Peyer's patch (tissue), 4 donors: ENCODE measurements around the gene RETSAT. TPM values are rescaled to one million over a fixed set of nuclear protein-coding genes. Genes with fewer than 3 reads are reported as not detected.

Experiments used
- DNase-seq, 3 donors: peaks; one replicate each; pipeline ENCODE4 v3.0.0-alpha.2; 2017 to 2019
- H3K27ac ChIP-seq, 4 donors: fragments of 200-600 bp; sonication (generic); one replicate each; pipeline ENCODE4 v1.5.1; 2016 to 2019
- H3K27me3 ChIP-seq, 2 donors: fragments of 200-600 bp; sonication (generic); one replicate each; pipeline ENCODE4 v1.5.1; 2019
- H3K36me3 ChIP-seq, 3 donors: fragments of 200-600 bp; sonication (generic); one replicate each; pipeline ENCODE4 v1.5.1; 2016 to 2019
- H3K4me1 ChIP-seq, 4 donors: fragments of 200-600 bp; sonication (generic); one replicate each; pipeline ENCODE4 v1.5.1; 2016 to 2019
- H3K4me3 ChIP-seq, 4 donors: fragments of 200-600 bp; sonication (generic); 1 replicate in 3 of 4; 2 replicates in 1 of 4; pipeline ENCODE4 v1.5.1; 2016 to 2019; ENCODE audit warnings: mild to moderate bottlenecking in 1 of 4
- H3K9me3 ChIP-seq, 4 donors: fragments of 200-600 bp; sonication (generic); one replicate each; pipeline ENCODE4 v1.5.1; 2016 to 2019; ENCODE audit warnings: mild to moderate bottlenecking in 1 of 4
- CTCF ChIP-seq, 6 experiments: fragments of 450-650 bp in 4 of 6; fragments of 200-600 bp in 2 of 6; sonication (generic) in 1 of 6; IDR thresholded peaks; one replicate each; pipeline ENCODE4 v1.5.1; 2017 to 2019; ENCODE audit warnings: antibody characterized with exemption in 6 of 6, mild to moderate bottlenecking in 3 of 6, moderate library complexity in 1 of 6
- POLR2A ChIP-seq, 2 donors: fragments of 450-650 bp; IDR thresholded peaks; one replicate each; pipeline ENCODE4 v1.5.1; 2017; ENCODE audit warnings: antibody characterized with exemption in 2 of 2, mild to moderate bottlenecking in 2 of 2, moderate library complexity in 2 of 2
- total RNA-seq, 4 donors: library from RNA; depleted of rRNA; stranded (reverse); fragments of >200 nt; gene quantifications; one replicate each; pipeline ENCODE4 v1.1.0, GENCODE V29; 2016

The RETSAT gene
- 100 to 1,000 TPM in 3 of 4 donors, 10 to 100 TPM in 1; 47.0 to 719 (median 473) TPM for total RNA-seq

GRCh38 chr2:85354286-85355072, at the start of gene RETSAT, which contains the start of gene ELMOD3:
Gene RETSAT (minus strand): TSS chr2:85354528. CDS start chr2:85354507, 21 bp downstream.
Gene ELMOD3 (plus strand): TSS chr2:85354769. CDS start chr2:85357199, 2,430 bp downstream.
- peak; percentile 96 to 99 (median 98) for DNase-seq
- TF ChIP-seq CTCF (IDR thresholded peaks at IDR 0.05) (peak in 1 of 6 experiments; percentile 33), POLR2A (IDR thresholded peaks at IDR 0.05) (peak; percentile 99)
- Histone ChIP-seq H3K4me3 (peak within 1 kb of the TSS; percentile 57 to 89 (median 64)), H3K4me1 (peaks cover 0 to 19% (median 4%) of the 10 kb centered on the region in 4 donors), H3K27ac (peak within 1 kb of the TSS; percentile 87 to 95 (median 92)), H3K9me3 (no peaks in the 10 kb centered on the region), H3K36me3 (peaks cover 0 to 25% (median 0%) of the 10 kb centered on the region in 3 donors), H3K27me3 (no peaks in the 10 kb centered on the region)

GRCh38 chr2:85401844-85402243, 47.5 kb upstream of the RETSAT start:
- Histone ChIP-seq H3K4me3 (no peak overlapping the region), H3K27me3 (no peaks in the 10 kb centered on the region), H3K36me3 (peaks cover 0 to 21% (median 0%) of the 10 kb centered on the region in 3 donors), H3K9me3 (no peaks in the 10 kb centered on the region), H3K27ac (no peak overlapping the region), H3K4me1 (peaks cover 0 to 9% (median 0%) of the 10 kb centered on the region in 4 donors)
- TF ChIP-seq POLR2A (IDR thresholded peaks at IDR 0.05) (no peak), CTCF (IDR thresholded peaks at IDR 0.05) (no peak)
- peak in 1 of 3 donors; percentile 24 for DNase-seq

- TF ChIP-seq CTCF (IDR thresholded peaks at IDR 0.05): no peak
- no peak for TF ChIP-seq POLR2A (IDR thresholded peaks at IDR 0.05)
- H3K9me3 ChIP-seq: no peaks in the 10 kb centered on the region
- DNase-seq: peak in 1 of 3 donors; percentile 27
- H3K36me3 ChIP-seq: peaks cover 0 to 21% (median 0%) of the 10 kb centered on the region in 3 donors
- no peaks in the 10 kb centered on the region for H3K27me3 ChIP-seq
- H3K4me3 ChIP-seq: no peak overlapping the region
- peaks cover 0 to 9% (median 0%) of the 10 kb centered on the region in 4 donors for H3K4me1 ChIP-seq
- no peak overlapping the region for H3K27ac ChIP-seq
Measured at GRCh38 chr2:85401464-85401805, 47.1 kb upstream of the RETSAT start.

- Histone ChIP-seq H3K4me3 (no peak overlapping the region), H3K9me3 (no peaks in the 10 kb centered on the region), H3K27ac (no peak overlapping the region), H3K27me3 (no peaks in the 10 kb centered on the region), H3K36me3 (peaks cover 0 to 21% (median 0%) of the 10 kb centered on the region in 3 donors), H3K4me1 (peaks cover 0 to 3% (median 0%) of the 10 kb centered on the region in 4 donors)
- peak in 2 of 3 donors; percentile 15 to 43 for DNase-seq
- TF ChIP-seq CTCF (IDR thresholded peaks at IDR 0.05) (no peak), POLR2A (IDR thresholded peaks at IDR 0.05) (no peak)
Measured at GRCh38 chr2:85400541-85401463, 46.5 kb upstream of the RETSAT start.

GRCh38 chr2:85400023-85400422, 45.7 kb upstream of the RETSAT start:
- Histone ChIP-seq H3K27me3 (no peaks in the 10 kb centered on the region), H3K36me3 (peaks cover 0 to 21% (median 0%) of the 10 kb centered on the region in 3 donors), H3K4me1 (no peaks in the 10 kb centered on the region), H3K27ac (no peak overlapping the region), H3K4me3 (no peak overlapping the region), H3K9me3 (no peaks in the 10 kb centered on the region)
- TF ChIP-seq POLR2A (IDR thresholded peaks at IDR 0.05) (no peak), CTCF (IDR thresholded peaks at IDR 0.05) (no peak)
- peak in 1 of 3 donors; percentile 15 for DNase-seq
